HG03565 (cell line): ENCODE results near the gene CTDP1.
"Not testable (repeated sequence)": the region's sequence is repeated elsewhere in the genome, so short reads cannot be mapped to it uniquely, and the experiment has no call there.

ENCODE experiments used
- ATAC-seq: cut with Tn5 transposase; IDR thresholded peaks from one replicate; pipeline ENCODE4 v1.9.1; 2021; ENCODE audit warnings: mild to moderate bottlenecking, moderate library complexity; ENCODE audit not compliant: unreplicated experiment

The CTDP1 gene

GRCh38 chr18:79738041-79738461 is 58.4 kb downstream of the CTDP1 start:
- no peak for ATAC-seq

GRCh38 chr18:79738581-79739439 is 59.2 kb downstream of the CTDP1 start:
- no peak for ATAC-seq

GRCh38 chr18:79739440-79739778 is 59.8 kb downstream of the CTDP1 start:
- ATAC-seq: no peak

GRCh38 chr18:79740047-79740446 is 60.4 kb downstream of the CTDP1 start:
- not testable (repeated sequence) for ATAC-seq

GRCh38 chr18:79740521-79741361 is 61.1 kb downstream of the CTDP1 start:
- ATAC-seq: no peak

GRCh38 chr18:79741362-79741700 is 61.7 kb downstream of the CTDP1 start:
- no peak for ATAC-seq

GRCh38 chr18:79742076-79742475 is 62.5 kb downstream of the CTDP1 start:
- no peak for ATAC-seq

GRCh38 chr18:79744625-79745024 is 65.0 kb downstream of the CTDP1 start:
- no peak for ATAC-seq

GRCh38 chr18:79746730-79747129 is 67.1 kb downstream of the CTDP1 start:
- ATAC-seq: no peak

GRCh38 chr18:79747156-79747845 is 67.7 kb downstream of the CTDP1 start:
- no peak for ATAC-seq

GRCh38 chr18:79748321-79749180 is 68.9 kb downstream of the CTDP1 start:
- no peak for ATAC-seq

- no peak for ATAC-seq
Measured at GRCh38 chr18:79749251-79750191, 69.9 kb downstream of the CTDP1 start.

- ATAC-seq: no peak
Measured at GRCh38 chr18:79750980-79751571, 71.5 kb downstream of the CTDP1 start.

- not testable (repeated sequence) for ATAC-seq
Measured at GRCh38 chr18:79751918-79752578, 72.4 kb downstream of the CTDP1 start.

- not testable (repeated sequence) for ATAC-seq
Measured at GRCh38 chr18:79752946-79753345, 73.3 kb downstream of the CTDP1 start.

GRCh38 chr18:79753391-79753851 is 73.8 kb downstream of the CTDP1 start:
- no peak for ATAC-seq

GRCh38 chr18:79754022-79754761 is 74.6 kb downstream of the CTDP1 start:
- ATAC-seq: no peak
